Keratinocyte (primary cell): ENCODE measurements around the gene GCSAM. TPM values are rescaled to one million over a fixed set of nuclear protein-coding genes. Genes with fewer than 3 reads are reported as not detected.
A peak's percentile ranks its signal among the peaks of the same experiment; 100 is the strongest.

Experiments
- DNase-seq: peaks from one replicate; pipeline ENCODE4 v3.0.0-alpha.2; 2011; ENCODE audit warnings: low read depth, missing footprints, low spot score
- FAIRE-seq: peaks from 2 replicates; lab custom pipeline; 2011; peaks lifted over from hg19 to GRCh38; lab: Jason Lieb, UNC
- H2AFZ ChIP-seq: 2 replicates; pipeline ENCODE4 v1.6.0; 2012; ENCODE audit warnings: low read length, control low read depth, inconsistent platforms; ENCODE audit not compliant: control insufficient read depth
- H3K27ac ChIP-seq: 2 replicates; pipeline ENCODE4 v1.5.1; 2011; ENCODE audit warnings: low read length; ENCODE audit not compliant: control insufficient read depth, insufficient read depth
- H3K27me3 ChIP-seq: 3 replicates; pipeline ENCODE4 v1.6.0; 2011; ENCODE audit warnings: low read length; ENCODE audit not compliant: control insufficient read depth, insufficient read depth; ENCODE audit errors: extremely low read depth
- H3K36me3 ChIP-seq, 2 experiments: 2 replicates in 1 of 2; 3 replicates in 1 of 2; pipeline ENCODE4 v1.5.1; 2011; ENCODE audit warnings: low read length in 2 of 2, mild to moderate bottlenecking in 1 of 2; ENCODE audit not compliant: control insufficient read depth in 2 of 2, insufficient read depth in 2 of 2; ENCODE audit errors: extremely low read depth in 1 of 2
- H3K4me1 ChIP-seq: 3 replicates; pipeline ENCODE4 v1.5.1; 2011; ENCODE audit warnings: low read length; ENCODE audit not compliant: control insufficient read depth, insufficient read depth; ENCODE audit errors: extremely low read depth
- H3K4me2 ChIP-seq: 3 replicates; pipeline ENCODE4 v1.6.0; 2011; ENCODE audit warnings: low read depth, low read length; ENCODE audit not compliant: control insufficient read depth, insufficient read depth; ENCODE audit errors: extremely low read depth
- H3K4me3 ChIP-seq, 3 experiments: fragments of 200-600 bp in 1 of 3; sonication (generic) in 1 of 3; 2 replicates in 2 of 3; 3 replicates in 1 of 3; pipeline ENCODE4 v1.5.1; 2011 to 2016; ENCODE audit warnings: low read length in 3 of 3, mild to moderate bottlenecking in 3 of 3, control low read depth in 2 of 3, inconsistent platforms in 1 of 3, low read depth in 1 of 3, mixed read lengths in 1 of 3, mixed run types in 1 of 3, moderate library complexity in 1 of 3; ENCODE audit not compliant: control insufficient read depth in 2 of 3, insufficient read depth in 2 of 3; ENCODE audit errors: extremely low read depth in 1 of 3
- H3K79me2 ChIP-seq: 2 replicates; pipeline ENCODE4 v1.6.0; 2012; ENCODE audit warnings: low read length; ENCODE audit not compliant: control insufficient read depth, insufficient read depth
- H3K9ac ChIP-seq: 3 replicates; pipeline ENCODE4 v1.6.0; 2011; ENCODE audit warnings: low read length; ENCODE audit not compliant: control insufficient read depth, insufficient read depth; ENCODE audit errors: extremely low read depth
- H3K9me1 ChIP-seq: 3 replicates; pipeline ENCODE4 v1.6.0; 2011; ENCODE audit warnings: low read length; ENCODE audit not compliant: control insufficient read depth, insufficient read depth; ENCODE audit errors: extremely low read depth
- H3K9me3 ChIP-seq: 2 replicates; pipeline ENCODE4 v1.5.1; 2012; ENCODE audit warnings: low read depth, low read length; ENCODE audit not compliant: control insufficient read depth
- H4K20me1 ChIP-seq: 3 replicates; pipeline ENCODE4 v1.6.0; 2011; ENCODE audit warnings: low read length; ENCODE audit not compliant: control insufficient read depth, insufficient read depth; ENCODE audit errors: extremely low read depth
- CTCF ChIP-seq, 3 experiments: IDR thresholded peaks in 1 of 3; conservative IDR thresholded peaks in 1 of 3; optimal IDR thresholded peaks in 1 of 3; 2 replicates in 2 of 3; 3 replicates in 1 of 3; pipeline versions ENCODE3 to v1.5.1; 2011; ENCODE audit warnings: low read length in 3 of 3, mild to moderate bottlenecking in 3 of 3, moderate library complexity in 2 of 3, control low read depth in 1 of 3, inconsistent platforms in 1 of 3; ENCODE audit not compliant: insufficient read depth in 2 of 3; ENCODE audit errors: extremely low read depth in 1 of 3
- EZH2 ChIP-seq: IDR thresholded peaks from one replicate; pipeline ENCODE4 v1.6.1; 2012; ENCODE audit warnings: inconsistent platforms, mild to moderate bottlenecking, low read length, moderate library complexity
- dilution Hi-C: fragments of 300-500 bp; cut with MboI; formaldehyde crosslinking; loops from one replicate; pipeline ENCODE4 v1.7.0; 2020; ENCODE audit warnings: low sequenced_read_pairs; ENCODE audit not compliant: extremely low pct_ligation_motif_present
- polyA plus RNA-seq, 5 experiments: library from polyadenylated mRNA; depleted of rRNA in 3 of 5; stranded (reverse) in 3 of 5; stranded (forward) in 1 of 5; unstranded in 1 of 5; fragments of >200 nt; gene quantifications; 1 replicate in 1 of 5; 2 replicates in 3 of 5; 3 replicates in 1 of 5; pipeline versions ENCODE4 v1.2.1 to v1.2.3, GENCODE V29; 2011 to 2012; ENCODE audit warnings: missing spikeins in 2 of 5, low read depth in 1 of 5, low replicate concordance in 1 of 5

The GCSAM gene
- polyA plus RNA-seq, 1 donor (not counting 4 experiments of a cell fraction or from before 2014, with no cell fraction given): 2.9 TPM

- Histone ChIP-seq H3K4me2 (peak overlapping the region; percentile 13), H2AFZ (no peak overlapping the region), H3K36me3 (peaks cover 0 to 6% of the 10 kb centered on the region in 2 experiments), H4K20me1 (no peaks in the 10 kb centered on the region), H3K27me3 (no peaks in the 10 kb centered on the region), H3K9me3 (no peaks in the 10 kb centered on the region), H3K4me3 (no peak overlapping the region), H3K27ac (peak overlapping the region; percentile 44), H3K79me2 (no peaks in the 10 kb centered on the region), H3K9me1 (no peaks in the 10 kb centered on the region), H3K4me1 (peaks cover 30% of the 10 kb centered on the region), H3K9ac (no peak overlapping the region)
- peak; percentile 65 for FAIRE-seq
- dilution Hi-C loops: no loop called here
- DNase-seq: no peak
- no peak for TF ChIP-seq CTCF (optimal IDR thresholded peaks at IDR 0.05 in 1 of 3, IDR thresholded peaks at IDR 0.05 in 1 of 3, conservative IDR thresholded peaks at IDR 0.05 in 1 of 3; ENCODE audit: extremely low read depth in 1 of 3, insufficient read depth in 2 of 3, low read length in 3 of 3)
- no peak for TF ChIP-seq EZH2
These were observed 4.0 kb downstream of the GCSAM start for GRCh38 chr3:112128843-112129727.

DNA sequence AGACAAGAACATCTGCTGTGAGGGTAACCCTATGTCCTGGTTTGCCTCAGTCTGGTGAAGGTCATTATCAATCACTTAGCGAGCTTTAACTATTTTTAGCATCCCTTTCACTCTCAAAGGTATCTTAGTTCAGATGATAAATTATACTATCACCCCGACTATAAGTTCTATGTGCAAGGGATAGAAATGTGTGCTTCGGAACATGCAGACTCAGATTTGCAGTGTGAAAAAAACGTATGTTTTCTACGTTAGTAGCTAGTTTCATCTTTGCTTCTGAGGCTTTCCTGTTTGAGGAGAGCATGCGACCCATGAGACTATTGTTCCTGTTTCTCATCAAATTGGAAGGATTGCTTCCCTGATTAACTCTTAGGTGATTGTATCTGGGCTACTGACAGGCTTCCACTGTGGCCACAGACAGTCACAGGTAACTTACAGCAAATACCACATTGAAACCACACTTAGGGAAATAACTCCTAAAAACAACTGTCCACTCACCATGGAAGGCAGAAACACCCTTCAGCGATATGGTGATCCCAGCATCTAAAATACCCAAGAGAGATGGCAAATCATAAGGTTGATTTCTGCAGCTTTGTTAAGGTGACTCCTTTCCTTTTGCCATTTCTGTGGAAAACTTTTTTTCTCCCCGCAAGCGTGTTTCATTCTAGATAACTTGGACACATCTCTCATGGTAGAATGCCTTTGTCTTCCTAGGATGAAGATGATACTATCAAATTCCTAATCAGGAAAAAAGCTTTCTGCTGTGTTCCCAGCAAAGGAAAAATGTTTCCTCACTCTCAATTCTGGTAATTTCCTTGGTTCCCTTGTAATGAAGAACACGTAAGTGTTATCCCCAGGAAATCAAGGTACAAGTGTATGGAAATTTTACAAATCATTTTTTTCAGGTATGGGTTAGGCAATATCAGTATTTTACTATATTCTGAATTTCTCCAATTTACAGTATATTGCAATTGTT, 5.2 kb downstream of the GCSAM start:
- Histone ChIP-seq H3K27me3 (no peaks in the 10 kb centered on the region), H2AFZ (no peak overlapping the region), H3K9ac (no peak overlapping the region), H4K20me1 (no peaks in the 10 kb centered on the region), H3K9me3 (no peaks in the 10 kb centered on the region), H3K4me2 (no peak overlapping the region), H3K79me2 (no peaks in the 10 kb centered on the region), H3K4me1 (peaks cover 22% of the 10 kb centered on the region), H3K27ac (no peak overlapping the region), H3K9me1 (no peaks in the 10 kb centered on the region), H3K4me3 (no peak overlapping the region), H3K36me3 (peaks cover 6 to 7% of the 10 kb centered on the region in 2 experiments)
- no peak for DNase-seq
- TF ChIP-seq CTCF (optimal IDR thresholded peaks at IDR 0.05 in 1 of 3, IDR thresholded peaks at IDR 0.05 in 1 of 3, conservative IDR thresholded peaks at IDR 0.05 in 1 of 3; ENCODE audit: extremely low read depth in 1 of 3, insufficient read depth in 2 of 3, low read length in 3 of 3): no peak
- TF ChIP-seq EZH2: no peak
- FAIRE-seq: no peak
- dilution Hi-C loops: no loop called here
